Measurements from ENCODE around the gene BEX3.
"Not testable (repeated sequence)": the region's sequence is repeated elsewhere in the genome, so short reads cannot be mapped to it uniquely, and the experiment has no call there.

The BEX3 gene

GRCh38 chrX:103384672-103385071 is 8.3 kb downstream of the BEX3 start:
- no peak for DNase-seq

GRCh38 chrX:103385283-103385830 is 9.0 kb downstream of the BEX3 start:
- not testable (repeated sequence) for DNase-seq

GRCh38 chrX:103386332-103386731 is 10.0 kb downstream of the BEX3 start:
- no peak for DNase-seq

- DNase-seq: no peak
Observed at GRCh38 chrX:103393487-103393886, 17.1 kb downstream of the BEX3 start.

- no peak for DNase-seq
Observed at GRCh38 chrX:103396186-103396585, 19.8 kb downstream of the BEX3 start.

GRCh38 chrX:103396660-103397059 is 20.3 kb downstream of the BEX3 start:
- no peak for DNase-seq

GRCh38 chrX:103397707-103398106 is 21.4 kb downstream of the BEX3 start:
- DNase-seq: no peak

- DNase-seq: no peak
Observed at GRCh38 chrX:103398421-103398864, 22.1 kb downstream of the BEX3 start.

- no peak for DNase-seq
Observed at GRCh38 chrX:103399744-103400143, 23.4 kb downstream of the BEX3 start.

GRCh38 chrX:103400931-103401330 is 24.6 kb downstream of the BEX3 start:
- DNase-seq: no peak

GRCh38 chrX:103404231-103405008 is 28.1 kb downstream of the BEX3 start:
- no peak for DNase-seq

- DNase-seq: no peak
Observed at GRCh38 chrX:103405009-103405333, 28.6 kb downstream of the BEX3 start.

- DNase-seq: no peak
Observed at GRCh38 chrX:103406256-103406655, 29.9 kb downstream of the BEX3 start.

- DNase-seq: no peak
Observed at GRCh38 chrX:103407776-103408175, 31.4 kb downstream of the BEX3 start.

GRCh38 chrX:103411721-103412120 is 35.4 kb downstream of the BEX3 start:
- not testable (repeated sequence) for DNase-seq

- no peak for DNase-seq
Observed at GRCh38 chrX:103413705-103414387, 37.5 kb downstream of the BEX3 start.

GRCh38 chrX:103414561-103414960 is 38.2 kb downstream of the BEX3 start:
- DNase-seq: no peak

GRCh38 chrX:103415068-103415467 is 38.7 kb downstream of the BEX3 start:
- DNase-seq: no peak

GRCh38 chrX:103415528-103415927 is 39.2 kb downstream of the BEX3 start:
- DNase-seq: no peak

- DNase-seq: no peak
Observed at GRCh38 chrX:103417370-103417769, 41.0 kb downstream of the BEX3 start.

- DNase-seq: no peak
Observed at GRCh38 chrX:103417933-103418332, 41.6 kb downstream of the BEX3 start.

- DNase-seq: no peak
Observed at GRCh38 chrX:103418811-103419340, 42.5 kb downstream of the BEX3 start.

- no peak for DNase-seq
Observed at GRCh38 chrX:103423955-103424638, 47.8 kb downstream of the BEX3 start.

All from cortex of kidney (tissue), 1 donor.